Activated naive CD4-positive, alpha-beta T cell (primary cell): ENCODE measurements around the gene PTPN6.
A peak's percentile ranks its signal among the peaks of the same experiment; 100 is the strongest.

Source experiments
- DNase-seq, 4 experiments: peaks; one replicate each; lab custom pipeline; 2025; lab: John Stamatoyannopoulos, UW

PTPN6 gene

GRCh38 chr12:6941782-6942181 lies 9.4 kb upstream of the PTPN6 start:
- DNase-seq = no peak

DNA sequence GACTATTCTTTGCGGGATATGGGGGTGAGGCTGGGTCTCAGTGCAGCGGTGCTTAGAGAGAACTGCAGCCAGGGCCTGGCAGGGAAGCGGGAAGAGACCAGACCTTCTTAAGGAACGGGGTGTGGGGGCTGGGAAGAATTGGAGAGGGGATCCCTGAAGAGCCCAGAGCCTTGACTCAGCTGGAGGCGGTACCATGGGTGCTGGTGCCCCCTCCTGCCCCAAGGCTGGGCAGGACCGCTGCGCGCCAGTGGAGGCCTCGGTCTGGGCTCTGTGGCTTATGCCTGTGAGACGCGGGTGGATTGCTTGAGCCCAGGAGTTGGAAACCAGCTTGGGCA lies 8.9 kb upstream of the PTPN6 start:
- DNase-seq = no peak

DNA sequence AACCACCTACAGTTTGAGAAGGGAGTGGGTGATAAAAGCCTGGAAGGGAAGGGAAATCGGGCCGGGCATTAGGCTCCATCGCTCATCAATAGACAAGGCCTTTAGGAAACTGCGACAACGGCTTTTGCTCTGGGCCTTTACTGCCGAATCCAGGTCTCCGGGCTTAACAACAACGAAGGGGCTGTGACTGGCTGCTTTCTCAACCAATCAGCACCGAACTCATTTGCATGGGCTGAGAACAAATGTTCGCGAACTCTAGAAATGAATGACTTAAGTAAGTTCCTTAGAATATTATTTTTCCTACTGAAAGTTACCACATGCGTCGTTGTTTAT lies 7.8 kb upstream of the PTPN6 start:
- DNase-seq = peak in 2 of 4 experiments; percentile 57 to 65

DNA sequence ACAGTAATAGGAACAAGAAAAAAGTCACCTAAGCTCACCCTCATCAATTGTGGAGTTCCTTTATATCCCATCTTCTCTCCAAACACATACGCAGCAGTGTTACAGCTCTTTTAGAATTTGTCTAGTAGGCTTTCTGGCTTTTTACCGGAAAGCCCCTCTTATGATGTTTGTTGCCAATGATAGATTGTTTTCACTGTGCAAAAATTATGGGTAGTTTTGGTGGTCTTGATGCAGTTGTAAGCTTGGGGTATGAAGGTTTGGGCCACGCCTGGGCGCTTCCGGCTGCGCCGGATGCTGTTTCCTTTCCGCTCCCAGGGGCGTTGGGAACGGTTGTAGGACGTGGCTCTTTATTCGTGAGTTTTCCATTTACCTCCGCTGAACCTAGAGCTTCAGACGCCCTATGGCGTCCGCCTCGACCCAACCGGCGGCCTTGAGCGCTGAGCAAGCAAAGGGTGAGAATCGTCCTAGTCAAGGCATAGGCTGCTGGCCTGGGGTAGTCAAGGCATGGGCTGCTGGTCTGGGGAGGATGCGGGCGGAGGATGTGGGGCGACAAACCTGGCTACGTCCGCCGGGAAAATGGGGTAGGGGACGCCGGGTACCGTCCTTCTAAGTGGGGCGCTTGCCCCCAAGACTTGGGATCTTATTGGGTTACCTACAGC lies 7.3 kb upstream of the PTPN6 start, which contains the start of the genes C12orf57 and RNU7-1:
TSS of gene C12orf57 (plus strand) at position 301 of the 659 bp plus-strand sequence. CDS start at position 401, 100 bp downstream.
TSS of gene RNU7-1 (plus strand) at position 95 of the 659 bp plus-strand sequence.
- DNase-seq = peak; percentile 48 to 83 (median 70)

- DNase-seq = peak; percentile 70 to 83 (median 80)
Measured at GRCh38 chr12:6944381-6945186, 6.6 kb upstream of the PTPN6 start.

DNA sequence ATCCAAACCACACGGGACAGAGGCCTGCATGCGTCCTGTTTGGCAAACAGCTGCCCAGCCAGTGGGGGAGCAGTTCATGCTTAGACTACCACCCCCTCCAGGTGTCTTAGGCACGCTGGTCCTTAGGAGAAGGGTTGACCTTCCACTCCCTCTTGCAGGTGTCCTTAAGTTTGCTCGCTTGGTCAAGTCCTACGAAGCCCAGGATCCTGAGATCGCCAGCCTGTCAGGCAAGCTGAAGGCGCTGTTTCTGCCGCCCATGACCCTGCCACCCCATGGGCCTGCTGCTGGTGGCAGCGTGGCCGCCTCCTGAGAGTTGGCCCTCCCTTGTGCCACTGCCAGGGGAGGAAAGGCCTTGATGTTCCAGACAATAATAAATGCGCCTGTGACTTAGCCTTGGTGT lies 5.5 kb upstream of the PTPN6 start:
- DNase-seq = no peak

- DNase-seq = peak in 1 of 4 experiments; percentile 49
Measured at GRCh38 chr12:6946033-6946919, 4.9 kb upstream of the PTPN6 start.

GRCh38 chr12:6946920-6947374 lies 4.2 kb upstream of the PTPN6 start:
- no peak for DNase-seq

- DNase-seq = no peak
Measured at GRCh38 chr12:6947615-6948014, 3.5 kb upstream of the PTPN6 start.

- DNase-seq = no peak
Measured at GRCh38 chr12:6948873-6949594, 2.1 kb upstream of the PTPN6 start.

DNA sequence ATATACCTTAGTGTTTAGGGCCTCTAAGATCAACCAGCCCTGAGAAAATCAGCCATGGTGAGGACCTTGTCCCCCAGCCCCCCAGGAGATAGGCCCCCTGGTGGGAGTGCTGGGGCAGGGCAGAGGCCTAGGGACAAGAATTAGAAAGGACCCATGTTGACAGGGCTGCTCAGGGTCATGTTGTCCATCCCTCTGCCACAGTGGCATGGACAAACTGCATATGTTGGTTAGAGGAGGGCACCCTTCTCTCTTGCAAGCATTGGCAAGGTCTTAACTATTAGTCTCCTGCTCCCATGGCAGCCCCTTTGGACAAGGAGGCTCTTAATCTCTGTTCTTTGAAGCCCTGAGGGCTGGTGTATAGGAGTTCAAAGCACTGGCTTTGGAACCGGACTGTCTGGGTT lies 755 bp upstream of the PTPN6 start:
- DNase-seq = peak in 1 of 4 experiments; percentile 23

DNA sequence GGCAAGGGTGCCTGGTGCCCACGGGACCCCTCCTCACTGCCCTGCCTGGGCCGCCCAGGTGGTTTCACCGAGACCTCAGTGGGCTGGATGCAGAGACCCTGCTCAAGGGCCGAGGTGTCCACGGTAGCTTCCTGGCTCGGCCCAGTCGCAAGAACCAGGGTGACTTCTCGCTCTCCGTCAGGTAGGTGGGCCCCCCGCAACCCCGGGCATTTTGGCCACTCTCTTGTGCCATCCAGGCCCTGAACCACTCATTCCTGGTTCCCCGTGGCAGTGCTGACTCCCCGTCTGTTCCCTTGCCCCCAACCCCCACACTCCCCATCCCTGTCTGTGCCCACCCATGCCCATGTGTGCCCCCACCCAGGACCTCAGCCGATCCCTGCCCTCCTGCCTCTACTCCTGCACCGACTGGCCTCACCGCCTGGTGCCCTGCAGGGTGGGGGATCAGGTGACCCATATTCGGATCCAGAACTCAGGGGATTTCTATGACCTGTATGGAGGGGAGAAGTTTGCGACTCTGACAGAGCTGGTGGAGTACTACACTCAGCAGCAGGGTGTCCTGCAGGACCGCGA lies 480 bp downstream of the PTPN6 start:
- DNase-seq = no peak

DNA sequence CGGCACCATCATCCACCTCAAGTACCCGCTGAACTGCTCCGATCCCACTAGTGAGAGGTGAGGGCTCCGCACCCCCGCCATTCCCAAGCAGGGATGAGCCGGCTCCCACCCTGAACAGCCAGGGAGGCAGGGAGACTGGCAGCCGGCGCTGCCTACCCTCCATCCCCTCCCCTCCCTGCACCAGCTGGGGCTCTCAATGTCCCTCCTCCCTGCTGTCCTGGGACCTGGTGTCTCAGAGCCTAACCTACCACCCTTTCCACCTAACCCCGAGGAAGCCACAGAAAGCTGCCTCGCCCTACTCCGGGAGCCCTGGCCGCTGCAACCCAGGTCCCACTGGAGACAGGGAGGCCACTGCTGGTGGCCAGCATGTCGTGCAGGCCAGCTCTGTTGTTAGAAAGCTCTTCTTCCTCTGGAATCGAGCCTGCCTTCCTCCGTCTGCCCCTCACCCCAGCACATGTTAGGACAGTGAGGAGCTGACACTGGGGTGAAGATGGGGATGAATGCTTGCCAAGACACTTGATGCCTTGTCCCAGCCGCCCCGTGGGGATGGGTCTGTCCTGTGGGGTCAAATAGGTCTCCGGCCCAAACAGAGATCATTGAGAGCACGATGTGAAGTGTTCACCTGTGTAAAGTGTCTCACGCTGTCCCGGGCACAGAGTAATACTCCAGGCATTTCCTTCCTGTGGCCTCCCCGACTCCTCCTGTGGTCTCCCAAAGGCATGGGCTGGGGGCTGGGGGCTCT lies 1.1 kb downstream of the PTPN6 start:
- no peak for DNase-seq

GRCh38 chr12:6952863-6953441 lies 1.8 kb downstream of the PTPN6 start:
- DNase-seq = no peak

DNA sequence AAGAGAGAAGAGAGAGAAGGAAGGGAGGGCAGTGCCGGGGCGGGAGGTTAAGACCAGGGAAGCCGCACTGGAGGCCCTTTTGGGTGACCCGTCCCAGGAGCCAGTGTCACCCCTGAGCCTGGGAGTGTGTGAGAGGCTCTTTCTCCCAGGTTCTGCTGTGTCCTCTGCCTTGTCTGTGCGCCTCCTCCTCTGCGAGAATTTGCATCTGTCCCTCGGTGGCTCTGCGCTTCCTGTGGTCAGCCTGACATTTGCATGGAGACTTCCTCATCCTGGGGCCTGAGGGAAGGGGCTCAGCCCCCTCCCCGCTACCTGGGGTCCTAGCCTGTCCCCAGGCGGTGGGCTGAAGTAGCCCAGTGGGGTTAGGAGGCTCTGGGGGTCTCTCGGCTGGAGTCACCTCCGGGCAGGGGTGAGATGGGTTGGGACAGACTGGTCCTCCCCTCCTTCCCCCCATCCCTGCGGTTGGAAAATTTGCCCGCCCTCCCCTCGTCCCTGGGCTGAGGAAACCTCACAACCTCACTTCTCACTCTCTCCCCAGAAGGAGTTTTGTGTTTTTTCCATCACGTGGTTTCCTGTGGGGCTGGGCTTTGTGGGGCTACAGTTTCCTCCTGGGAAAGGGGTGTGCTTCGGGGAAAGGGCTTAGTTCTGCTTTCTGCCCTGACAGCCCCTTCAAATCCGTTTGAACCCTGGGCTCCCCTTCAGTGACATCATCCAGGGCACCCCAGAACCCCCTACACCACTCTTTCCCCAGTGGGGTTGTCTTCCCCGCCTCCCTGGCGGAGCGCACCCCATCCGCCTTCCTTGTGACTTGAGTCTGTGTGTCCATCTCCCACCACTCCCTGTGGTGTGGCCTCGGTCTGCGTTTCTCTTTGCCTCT lies 2.5 kb downstream of the PTPN6 start:
- DNase-seq = peak in 2 of 4 experiments; percentile 37 to 42

DNA sequence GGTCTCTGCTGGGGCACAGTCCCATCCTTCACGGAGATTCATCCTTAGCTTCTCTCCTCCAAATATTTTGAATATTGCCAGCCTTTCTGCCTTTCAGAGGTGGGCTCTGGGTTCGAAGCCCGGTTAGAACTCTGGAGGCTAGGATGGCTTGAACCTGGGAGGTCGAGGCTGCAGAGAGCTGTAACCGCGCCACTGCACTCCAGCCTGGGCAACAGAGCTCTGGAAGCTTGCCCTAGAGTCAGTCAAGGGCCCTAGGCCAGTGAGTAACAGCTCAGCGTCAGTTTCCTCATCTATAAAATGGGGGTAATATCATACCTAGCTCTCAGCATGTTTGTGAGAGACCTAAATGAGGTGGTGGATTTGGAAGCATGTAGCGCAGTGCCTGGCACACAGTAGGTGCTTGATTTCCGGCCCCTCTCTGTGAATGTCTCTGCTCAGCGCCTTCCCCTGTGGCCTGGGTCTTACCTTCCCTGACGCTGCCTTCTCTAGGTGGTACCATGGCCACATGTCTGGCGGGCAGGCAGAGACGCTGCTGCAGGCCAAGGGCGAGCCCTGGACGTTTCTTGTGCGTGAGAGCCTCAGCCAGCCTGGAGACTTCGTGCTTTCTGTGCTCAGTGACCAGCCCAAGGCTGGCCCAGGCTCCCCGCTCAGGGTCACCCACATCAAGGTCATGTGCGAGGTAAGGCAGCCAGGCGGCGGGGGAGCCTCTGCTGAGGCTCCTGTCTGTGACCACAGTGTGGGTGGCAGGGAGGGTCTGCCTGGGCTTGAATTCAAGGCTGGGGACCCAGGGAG lies 3.4 kb downstream of the PTPN6 start:
- no peak for DNase-seq

GRCh38 chr12:6955108-6956020 lies 4.2 kb downstream of the PTPN6 start:
- no peak for DNase-seq
